ENCODE data around the gene NAB1.
"Not testable (repeated sequence)": the region's sequence is repeated elsewhere in the genome, so short reads cannot be mapped to it uniquely, and the experiment has no call there.

Gene NAB1

DNA sequence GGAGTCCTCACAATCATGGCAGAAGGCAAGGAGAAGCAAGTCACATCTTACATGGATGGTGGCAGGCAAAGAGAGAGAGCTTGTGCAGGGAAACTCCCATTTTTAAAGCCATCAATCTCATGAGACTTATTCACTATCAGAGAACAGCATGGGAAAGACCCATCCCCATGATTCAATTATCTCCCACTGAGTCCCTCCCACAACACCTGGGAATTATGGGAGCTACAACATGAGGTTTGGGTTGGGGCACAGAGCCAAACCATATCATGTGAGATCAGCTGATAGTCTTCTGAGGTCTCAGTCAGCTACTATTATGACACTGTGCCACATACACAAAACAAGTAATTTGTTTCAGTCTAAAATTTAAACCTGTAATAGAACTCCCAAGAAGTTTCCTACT, 59.8 kb downstream of the NAB1 start:
- CTCF ChIA-PET; H3K36me3 ChIP-seq (ENCODE audit: control insufficient read depth in 2 of 2, insufficient read depth in 1 of 2, low read length in 2 of 2); POLR2A ChIA-PET; H3K9me3 ChIP-seq (ENCODE audit: control insufficient read depth, insufficient read depth, low read depth, low read length); H3K27ac ChIP-seq (ENCODE audit: extremely low read depth, low read depth, low read length); H3K4me1 ChIP-seq (ENCODE audit: control insufficient read depth, insufficient read depth, low read length); H3K4me3 ChIP-seq (ENCODE audit: low read depth, low read length): not testable (repeated sequence)
- TF ChIP-seq SETDB1 (IDR thresholded peaks at IDR 0.05; ENCODE audit: insufficient read length, low read length) = peak; percentile 41

DNA sequence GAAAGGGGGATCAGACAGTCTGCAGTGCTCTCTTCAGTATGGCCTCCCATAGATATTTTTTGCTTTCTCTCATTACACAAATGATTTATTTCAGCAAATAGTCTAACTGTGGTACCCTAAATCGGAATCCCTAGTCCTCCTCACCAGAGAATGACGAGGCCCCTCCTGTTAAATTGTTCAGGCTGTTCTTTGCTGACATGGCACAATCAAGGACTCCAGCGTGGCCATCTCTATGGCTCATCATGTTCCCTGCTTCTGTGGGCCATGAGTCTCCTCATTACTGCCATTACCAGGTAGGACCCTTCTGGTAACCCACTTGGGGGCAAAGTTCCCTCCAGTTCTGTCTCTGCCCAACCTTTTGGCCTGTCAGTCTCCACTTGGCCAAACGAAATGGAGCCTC, 62.2 kb downstream of the NAB1 start:
- no peaks in the 10 kb centered on the region for H3K4me1 ChIP-seq (ENCODE audit: control insufficient read depth, insufficient read depth, low read length)
- ChIA-PET CTCF (no interaction called here), POLR2A (no interaction called here)
- H3K27ac ChIP-seq (ENCODE audit: extremely low read depth, low read depth, low read length) = no peak overlapping the region
- H3K36me3 ChIP-seq (ENCODE audit: control insufficient read depth in 2 of 2, insufficient read depth in 1 of 2, low read length in 2 of 2) = no peaks in the 10 kb centered on the region
- TF ChIP-seq ZNF624 (tag by site-specific recombination; IDR thresholded peaks at IDR 0.05) (no peak), SP3 (tag by site-specific recombination; IDR thresholded peaks at IDR 0.05) (no peak), ZBTB20 (tag by site-specific recombination; IDR thresholded peaks at IDR 0.05) (no peak), ZNF416 (tag by site-specific recombination; IDR thresholded peaks at IDR 0.05) (no peak)
- no peak overlapping the region for H3K4me3 ChIP-seq (ENCODE audit: low read depth, low read length)
- no peaks in the 10 kb centered on the region for H3K9me3 ChIP-seq (ENCODE audit: control insufficient read depth, insufficient read depth, low read depth, low read length)

GRCh38 chr2:190713471-190713870, 64.6 kb downstream of the NAB1 start:
- TF ChIP-seq, protein P1, sequence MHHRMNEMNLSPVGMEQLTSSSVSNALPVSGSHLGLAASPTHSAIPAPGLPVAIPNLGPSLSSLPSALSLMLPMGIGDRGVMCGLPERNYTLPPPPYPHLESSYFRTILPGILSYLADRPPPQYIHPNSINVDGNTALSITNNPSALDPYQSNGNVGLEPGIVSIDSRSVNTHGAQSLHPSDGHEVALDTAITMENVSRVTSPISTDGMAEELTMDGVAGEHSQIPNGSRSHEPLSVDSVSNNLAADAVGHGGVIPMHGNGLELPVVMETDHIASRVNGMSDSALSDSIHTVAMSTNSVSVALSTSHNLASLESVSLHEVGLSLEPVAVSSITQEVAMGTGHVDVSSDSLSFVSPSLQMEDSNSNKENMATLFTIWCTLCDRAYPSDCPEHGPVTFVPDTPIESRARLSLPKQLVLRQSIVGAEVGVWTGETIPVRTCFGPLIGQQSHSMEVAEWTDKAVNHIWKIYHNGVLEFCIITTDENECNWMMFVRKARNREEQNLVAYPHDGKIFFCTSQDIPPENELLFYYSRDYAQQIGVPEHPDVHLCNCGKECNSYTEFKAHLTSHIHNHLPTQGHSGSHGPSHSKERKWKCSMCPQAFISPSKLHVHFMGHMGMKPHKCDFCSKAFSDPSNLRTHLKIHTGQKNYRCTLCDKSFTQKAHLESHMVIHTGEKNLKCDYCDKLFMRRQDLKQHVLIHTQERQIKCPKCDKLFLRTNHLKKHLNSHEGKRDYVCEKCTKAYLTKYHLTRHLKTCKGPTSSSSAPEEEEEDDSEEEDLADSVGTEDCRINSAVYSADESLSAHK (tag by site-specific recombination; IDR thresholded peaks at IDR 0.05) = no peak
- TF ChIP-seq, protein P2, sequence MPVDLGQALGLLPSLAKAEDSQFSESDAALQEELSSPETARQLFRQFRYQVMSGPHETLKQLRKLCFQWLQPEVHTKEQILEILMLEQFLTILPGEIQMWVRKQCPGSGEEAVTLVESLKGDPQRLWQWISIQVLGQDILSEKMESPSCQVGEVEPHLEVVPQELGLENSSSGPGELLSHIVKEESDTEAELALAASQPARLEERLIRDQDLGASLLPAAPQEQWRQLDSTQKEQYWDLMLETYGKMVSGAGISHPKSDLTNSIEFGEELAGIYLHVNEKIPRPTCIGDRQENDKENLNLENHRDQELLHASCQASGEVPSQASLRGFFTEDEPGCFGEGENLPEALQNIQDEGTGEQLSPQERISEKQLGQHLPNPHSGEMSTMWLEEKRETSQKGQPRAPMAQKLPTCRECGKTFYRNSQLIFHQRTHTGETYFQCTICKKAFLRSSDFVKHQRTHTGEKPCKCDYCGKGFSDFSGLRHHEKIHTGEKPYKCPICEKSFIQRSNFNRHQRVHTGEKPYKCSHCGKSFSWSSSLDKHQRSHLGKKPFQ (tag by site-specific recombination; IDR thresholded peaks at IDR 0.05) = 0 out of 2 replicates have a peak, but pooled peaks have one; percentile 49
- Histone ChIP-seq H3K36me3 (ENCODE audit: control insufficient read depth in 2 of 2, insufficient read depth in 1 of 2, low read length in 2 of 2) (no peaks in the 10 kb centered on the region), H3K9me3 (ENCODE audit: control insufficient read depth, insufficient read depth, low read depth, low read length) (no peaks in the 10 kb centered on the region), H3K27ac (ENCODE audit: extremely low read depth, low read depth, low read length) (no peak overlapping the region), H3K4me3 (ENCODE audit: low read depth, low read length) (no peak overlapping the region), H3K4me1 (ENCODE audit: control insufficient read depth, insufficient read depth, low read length) (no peaks in the 10 kb centered on the region)
- ChIA-PET POLR2A (no interaction called here), CTCF (no interaction called here)

- TF ChIP-seq IKZF3 (tag by site-specific recombination; IDR thresholded peaks at IDR 0.05) (no peak), ZNF292 (tag by site-specific recombination; IDR thresholded peaks at IDR 0.05; ENCODE audit: borderline replicate concordance, low read depth) (no peak), ZNF140 (tag by site-specific recombination; IDR thresholded peaks at IDR 0.05) (no peak), MZF1 (tag by site-specific recombination; IDR thresholded peaks at IDR 0.05; ENCODE audit: borderline replicate concordance) (no peak), ZNF148 (tag by site-specific recombination; IDR thresholded peaks at IDR 0.05; ENCODE audit: borderline replicate concordance) (no peak)
- Histone ChIP-seq H3K27ac (ENCODE audit: extremely low read depth, low read depth, low read length) (no peak overlapping the region), H3K36me3 (ENCODE audit: control insufficient read depth in 2 of 2, insufficient read depth in 1 of 2, low read length in 2 of 2) (no peaks in the 10 kb centered on the region), H3K9me3 (ENCODE audit: control insufficient read depth, insufficient read depth, low read depth, low read length) (no peaks in the 10 kb centered on the region), H3K4me1 (ENCODE audit: control insufficient read depth, insufficient read depth, low read length) (peaks cover 4% of the 10 kb centered on the region; the same call in 1 of the 2 replicates), H3K4me3 (ENCODE audit: low read depth, low read length) (no peak overlapping the region)
- ChIA-PET CTCF (interaction anchor here (0.8 kb wide), 1 partner anchor 1014 kb away, joined by 3 read pairs; no protein-coding TSS in a partner anchor), POLR2A (no interaction called here)
These were observed 66.1 kb downstream of the NAB1 start for GRCh38 chr2:190714958-190715357.

Data from HEK293 (cell line).